Right lobe of liver (tissue), 4 donors: Measurements from ENCODE around the gene CYB5R3.

Experiments used
- POLR2A ChIP-seq: fragments of 450-650 bp; IDR thresholded peaks from one replicate; pipeline ENCODE4 v1.6.1; 2017; ENCODE audit warnings: antibody characterized with exemption, mild to moderate bottlenecking
- TF ChIP-seq, protein P1 (sequence below), 4 donors: fragments of 200-600 bp in 3 of 4; fragments of 450-650 bp in 1 of 4; IDR thresholded peaks; one replicate each; pipeline versions ENCODE4 v1.5.1 to v1.8.0; 2016 to 2022; ENCODE audit warnings: antibody characterized with exemption in 4 of 4, mild to moderate bottlenecking in 2 of 4
- donor health status: DM: no; HTN: no; CAD: no.
- donor health status: DM: no; HTN: no; CAD: no.
- donor health status: DM: no; HTN: yes; CAD: no.

- no peak for TF ChIP-seq POLR2A
- TF ChIP-seq, protein P1, sequence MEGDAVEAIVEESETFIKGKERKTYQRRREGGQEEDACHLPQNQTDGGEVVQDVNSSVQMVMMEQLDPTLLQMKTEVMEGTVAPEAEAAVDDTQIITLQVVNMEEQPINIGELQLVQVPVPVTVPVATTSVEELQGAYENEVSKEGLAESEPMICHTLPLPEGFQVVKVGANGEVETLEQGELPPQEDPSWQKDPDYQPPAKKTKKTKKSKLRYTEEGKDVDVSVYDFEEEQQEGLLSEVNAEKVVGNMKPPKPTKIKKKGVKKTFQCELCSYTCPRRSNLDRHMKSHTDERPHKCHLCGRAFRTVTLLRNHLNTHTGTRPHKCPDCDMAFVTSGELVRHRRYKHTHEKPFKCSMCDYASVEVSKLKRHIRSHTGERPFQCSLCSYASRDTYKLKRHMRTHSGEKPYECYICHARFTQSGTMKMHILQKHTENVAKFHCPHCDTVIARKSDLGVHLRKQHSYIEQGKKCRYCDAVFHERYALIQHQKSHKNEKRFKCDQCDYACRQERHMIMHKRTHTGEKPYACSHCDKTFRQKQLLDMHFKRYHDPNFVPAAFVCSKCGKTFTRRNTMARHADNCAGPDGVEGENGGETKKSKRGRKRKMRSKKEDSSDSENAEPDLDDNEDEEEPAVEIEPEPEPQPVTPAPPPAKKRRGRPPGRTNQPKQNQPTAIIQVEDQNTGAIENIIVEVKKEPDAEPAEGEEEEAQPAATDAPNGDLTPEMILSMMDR (IDR thresholded peaks at IDR 0.05): no peak
Observed at GRCh38 chr22:42582987-42583386, 66.2 kb downstream of the CYB5R3 start.
